Prostate gland (tissue), 2 donors: ENCODE measurements around the gene KLC4.

ENCODE experiments used
- CTCF ChIP-seq, 4 experiments: fragments of 200-600 bp in 2 of 4; fragments of 450-650 bp in 2 of 4; sonication (generic) in 2 of 4; IDR thresholded peaks; 1 replicate in 3 of 4; 2 replicates in 1 of 4; pipeline ENCODE4 v1.5.1; 2016 to 2019; ENCODE audit warnings: antibody characterized with exemption in 4 of 4, mild to moderate bottlenecking in 2 of 4, moderate library complexity in 2 of 4
- POLR2A ChIP-seq: fragments of 450-650 bp; IDR thresholded peaks from one replicate; pipeline ENCODE4 v1.6.1; 2016; ENCODE audit warnings: antibody characterized with exemption, mild to moderate bottlenecking
- POLR2AphosphoS5 ChIP-seq: sonication (generic); formaldehyde crosslinking; IDR thresholded peaks from one replicate; pipeline ENCODE4 v1.6.1; 2017; ENCODE audit warnings: antibody characterized with exemption

GRCh38 chr6:43024436-43024835 lies 35.0 kb upstream of the KLC4 start:
- no peak for TF ChIP-seq CTCF (IDR thresholded peaks at IDR 0.05)
- no peak for TF ChIP-seq POLR2A
- no peak for TF ChIP-seq POLR2AphosphoS5
